H9 (cell line): ENCODE data around the gene NPHP4. TPM values are rescaled to one million over a fixed set of nuclear protein-coding genes. Genes with fewer than 3 reads are reported as not detected.

Experiments used
- DNase-seq: peaks from one replicate; pipeline ENCODE4 v3.0.0-alpha.2; 2017
- H2AFZ ChIP-seq: one replicate; pipeline ENCODE4 v1.6.1; 2013; ENCODE audit warnings: mild to moderate bottlenecking, low read length, control low read depth, moderate library complexity
- H2AK5ac ChIP-seq: 2 replicates; pipeline ENCODE4 v1.6.1; 2013; ENCODE audit warnings: low read length, control low read depth, mixed read lengths; ENCODE audit not compliant: insufficient read length
- H2BK120ac ChIP-seq: one replicate; pipeline ENCODE4 v1.6.1; 2013; ENCODE audit warnings: low read depth, mild to moderate bottlenecking, low read length, control low read depth, inconsistent platforms; ENCODE audit not compliant: poor library complexity, severe bottlenecking
- H2BK12ac ChIP-seq: 2 replicates; pipeline ENCODE4 v1.6.1; 2013; ENCODE audit warnings: low read length, control low read depth, mixed read lengths, low read depth; ENCODE audit not compliant: insufficient read length
- H2BK15ac ChIP-seq: 2 replicates; pipeline ENCODE4 v1.6.1; 2013; ENCODE audit warnings: low read depth, low read length, control low read depth
- H2BK20ac ChIP-seq: one replicate; pipeline ENCODE4 v1.6.1; 2013; ENCODE audit warnings: low read depth, mild to moderate bottlenecking, low read length, control low read depth, inconsistent platforms; ENCODE audit not compliant: poor library complexity, severe bottlenecking
- H2BK5ac ChIP-seq: 2 replicates; pipeline ENCODE4 v1.6.1; 2013; ENCODE audit warnings: low read length, control low read depth, mixed read lengths; ENCODE audit not compliant: insufficient read length
- H3K14ac ChIP-seq: 2 replicates; pipeline ENCODE4 v1.6.1; 2013; ENCODE audit warnings: low read length, control low read depth; ENCODE audit not compliant: insufficient read depth
- H3K18ac ChIP-seq: 2 replicates; pipeline ENCODE4 v1.6.1; 2013; ENCODE audit warnings: low read depth, mild to moderate bottlenecking, mixed read lengths, low read length, control low read depth; ENCODE audit not compliant: insufficient read length
- H3K23ac ChIP-seq: 2 replicates; pipeline ENCODE4 v1.6.1; 2013; ENCODE audit warnings: low read length, control low read depth, mixed read lengths, low read depth; ENCODE audit not compliant: insufficient read length
- H3K23me2 ChIP-seq: 2 replicates; pipeline ENCODE4 v1.6.1; 2013; ENCODE audit warnings: low read depth, mild to moderate bottlenecking, mixed read lengths, low read length, control low read depth; ENCODE audit not compliant: insufficient read length, poor library complexity, severe bottlenecking
- H3K27ac ChIP-seq: 2 replicates; pipeline ENCODE4 v1.5.1; 2013; ENCODE audit warnings: low read length, control low read depth, mixed read lengths, low read depth; ENCODE audit not compliant: insufficient read length
- H3K27me3 ChIP-seq: 2 replicates; pipeline ENCODE4 v1.6.1; 2013; ENCODE audit warnings: low read length, control low read depth, inconsistent platforms; ENCODE audit not compliant: insufficient read depth
- H3K4ac ChIP-seq: 2 replicates; pipeline ENCODE4 v1.6.1; 2013; ENCODE audit warnings: low read depth, mild to moderate bottlenecking, control low read depth, inconsistent platforms, low read length, moderate library complexity
- H3K4me1 ChIP-seq: 2 replicates; pipeline ENCODE4 v1.6.1; 2013; ENCODE audit warnings: low read length, control low read depth, inconsistent platforms; ENCODE audit not compliant: insufficient read depth
- H3K4me2 ChIP-seq: 2 replicates; pipeline ENCODE4 v1.6.1; 2013; ENCODE audit warnings: low read length, control low read depth, mixed read lengths; ENCODE audit not compliant: insufficient read length, insufficient read depth
- H3K56ac ChIP-seq: 2 replicates; pipeline ENCODE4 v1.6.1; 2013; ENCODE audit warnings: low read depth, mild to moderate bottlenecking, mixed read lengths, low read length, control low read depth; ENCODE audit not compliant: insufficient read length
- H3K79me1 ChIP-seq: 2 replicates; pipeline ENCODE4 v1.6.1; 2013; ENCODE audit warnings: low read depth, mild to moderate bottlenecking, moderate library complexity, low read length, control low read depth, inconsistent platforms; ENCODE audit not compliant: insufficient read depth, poor library complexity, severe bottlenecking
- H3K79me2 ChIP-seq: 2 replicates; pipeline ENCODE4 v1.6.1; 2013; ENCODE audit warnings: low read length, control low read depth, inconsistent platforms; ENCODE audit not compliant: insufficient read depth
- H3K9ac ChIP-seq: 2 replicates; pipeline ENCODE4 v1.6.1; 2013; ENCODE audit warnings: low read length, control low read depth, mixed read lengths; ENCODE audit not compliant: insufficient read length; ENCODE audit errors: extremely low read depth
- H3K9me3 ChIP-seq: one replicate; pipeline ENCODE4 v1.6.1; 2013; ENCODE audit warnings: low read depth, low read length, inconsistent platforms; ENCODE audit not compliant: control insufficient read depth
- H3T11ph ChIP-seq: one replicate; pipeline ENCODE4 v1.6.1; 2013; ENCODE audit warnings: mild to moderate bottlenecking, low read length, control low read depth, inconsistent platforms
- H4K20me1 ChIP-seq: one replicate; pipeline ENCODE4 v1.6.1; 2013; ENCODE audit not compliant: control insufficient read depth, insufficient read length, insufficient read depth
- H4K5ac ChIP-seq: 2 replicates; pipeline ENCODE4 v1.6.1; 2013; ENCODE audit warnings: low read depth, mild to moderate bottlenecking, mixed read lengths, low read length, control low read depth; ENCODE audit not compliant: insufficient read length
- H4K8ac ChIP-seq: replicated peaks from 2 replicates; pipeline ENCODE4 v1.6.1; 2013; ENCODE audit warnings: low read length, control low read depth, mixed read lengths, low read depth; ENCODE audit not compliant: insufficient read length
- H4K91ac ChIP-seq: 2 replicates; pipeline ENCODE4 v1.6.1; 2013; ENCODE audit warnings: low read depth, mild to moderate bottlenecking, moderate library complexity, mixed read lengths, low read length, control low read depth; ENCODE audit not compliant: insufficient read length
- H3K27ac Mint-ChIP-seq, 3 experiments: 2 replicates in 2 of 3; 3 replicates in 1 of 3; pipeline ENCODE4 v1.8.0; 2020 to 2021; ENCODE audit warnings: mixed read lengths in 3 of 3, mild to moderate bottlenecking in 1 of 3, moderate library complexity in 1 of 3
- H3K27me3 Mint-ChIP-seq: 2 replicates; pipeline ENCODE4 v1.8.0; 2021; ENCODE audit warnings: low read depth, mild to moderate bottlenecking, moderate library complexity, mixed read lengths
- H3K36me3 Mint-ChIP-seq, 3 experiments: 2 replicates in 2 of 3; 3 replicates in 1 of 3; pipeline ENCODE4 v1.8.0; 2020 to 2021; ENCODE audit warnings: low read depth in 3 of 3, mixed read lengths in 3 of 3; ENCODE audit not compliant: insufficient read depth in 1 of 3
- H3K4me1 Mint-ChIP-seq, 2 experiments: 2 replicates each; pipeline ENCODE4 v1.8.0; 2020; ENCODE audit warnings: mixed read lengths in 2 of 2
- H3K4me3 Mint-ChIP-seq, 2 experiments: 2 replicates in 1 of 2; 3 replicates in 1 of 2; pipeline ENCODE4 v1.8.0; 2020 to 2021; ENCODE audit warnings: mild to moderate bottlenecking in 2 of 2, mixed read lengths in 2 of 2, moderate library complexity in 1 of 2
- H3K9me3 Mint-ChIP-seq, 2 experiments: 2 replicates in 1 of 2; 3 replicates in 1 of 2; pipeline ENCODE4 v1.8.0; 2020; ENCODE audit warnings: mild to moderate bottlenecking in 2 of 2, mixed read lengths in 2 of 2, moderate library complexity in 1 of 2
- WGBS: extraction: QIAGEN DNeasy Blood & Tissue Kit; methylation state at CpG from one replicate; pipeline ENCODE4 v1.1.7; 2013; ENCODE audit warnings: missing lambda C conversion rate, low lambda C conversion rate, mixed read lengths; ENCODE audit not compliant: insufficient read length; ENCODE audit errors: extremely low coverage; 5-methylcytosine and 5-hydroxymethylcytosine counted together
- total RNA-seq: library from RNA; stranded (reverse); gene quantifications from 2 replicates; pipeline ENCODE4 v1.2.1, GENCODE V29; 2021
- TF ChIP-seq, protein P1 (sequence below): fragments of 200-600 bp; sonication (generic); conservative IDR thresholded peaks from 3 replicates; pipeline ENCODE4 v1.8.0; 2021; ENCODE audit warnings: antibody characterized with exemption, mild to moderate bottlenecking

Gene NPHP4
- total RNA-seq, 1 experiment from 2014 or later = 17.6 TPM

GRCh38 chr1:5889462-5889861, 102.8 kb downstream of the NPHP4 start:
- H2BK15ac ChIP-seq = no peak overlapping the region
- no peak overlapping the region for H4K5ac ChIP-seq
- WGBS = no CpG with 5 or more reads among the region's 12 CpGs
- H2BK20ac ChIP-seq = no peak overlapping the region
- no peaks in the 10 kb centered on the region for H3K79me1 ChIP-seq
- H4K8ac ChIP-seq = no peak overlapping the region
- H2AFZ ChIP-seq = no peak overlapping the region
- no peaks in the 10 kb centered on the region for H4K20me1 ChIP-seq
- H2AK5ac ChIP-seq = no peak overlapping the region
- H3K4me2 ChIP-seq = no peak overlapping the region
- H3K9me3 Mint-ChIP-seq = peaks cover 11 to 13% of the 10 kb centered on the region in 2 experiments
- no peak overlapping the region for H3K4me3 Mint-ChIP-seq
- DNase-seq = no peak
- H3T11ph ChIP-seq = no peak overlapping the region
- TF ChIP-seq, protein P1, sequence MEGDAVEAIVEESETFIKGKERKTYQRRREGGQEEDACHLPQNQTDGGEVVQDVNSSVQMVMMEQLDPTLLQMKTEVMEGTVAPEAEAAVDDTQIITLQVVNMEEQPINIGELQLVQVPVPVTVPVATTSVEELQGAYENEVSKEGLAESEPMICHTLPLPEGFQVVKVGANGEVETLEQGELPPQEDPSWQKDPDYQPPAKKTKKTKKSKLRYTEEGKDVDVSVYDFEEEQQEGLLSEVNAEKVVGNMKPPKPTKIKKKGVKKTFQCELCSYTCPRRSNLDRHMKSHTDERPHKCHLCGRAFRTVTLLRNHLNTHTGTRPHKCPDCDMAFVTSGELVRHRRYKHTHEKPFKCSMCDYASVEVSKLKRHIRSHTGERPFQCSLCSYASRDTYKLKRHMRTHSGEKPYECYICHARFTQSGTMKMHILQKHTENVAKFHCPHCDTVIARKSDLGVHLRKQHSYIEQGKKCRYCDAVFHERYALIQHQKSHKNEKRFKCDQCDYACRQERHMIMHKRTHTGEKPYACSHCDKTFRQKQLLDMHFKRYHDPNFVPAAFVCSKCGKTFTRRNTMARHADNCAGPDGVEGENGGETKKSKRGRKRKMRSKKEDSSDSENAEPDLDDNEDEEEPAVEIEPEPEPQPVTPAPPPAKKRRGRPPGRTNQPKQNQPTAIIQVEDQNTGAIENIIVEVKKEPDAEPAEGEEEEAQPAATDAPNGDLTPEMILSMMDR = no peak
- no peaks in the 10 kb centered on the region for H3K4me1 ChIP-seq
- H3K79me2 ChIP-seq = no peaks in the 10 kb centered on the region
- no peaks in the 10 kb centered on the region; the same call in 1 of the 2 replicates for H3K27me3 Mint-ChIP-seq
- H3K4me1 Mint-ChIP-seq = peaks cover 12 to 16% of the 10 kb centered on the region in 2 experiments
- no peak overlapping the region for H3K23ac ChIP-seq
- no peak overlapping the region for H2BK5ac ChIP-seq
- no peak overlapping the region for H3K56ac ChIP-seq
- no peaks in the 10 kb centered on the region for H3K23me2 ChIP-seq
- H3K9ac ChIP-seq = no peak overlapping the region
- H3K4ac ChIP-seq = no peak overlapping the region
- no peak overlapping the region for H2BK120ac ChIP-seq
- H3K9me3 ChIP-seq = no peaks in the 10 kb centered on the region
- H3K18ac ChIP-seq = no peak overlapping the region
- H3K14ac ChIP-seq = 0 out of 2 replicates have a peak overlapping the region, but pooled peaks have one; percentile 6
- no peak overlapping the region for H2BK12ac ChIP-seq
- peaks cover 16 to 34% (median 22%) of the 10 kb centered on the region in 3 experiments for H3K36me3 Mint-ChIP-seq
- no peak overlapping the region for H3K27ac ChIP-seq
- H4K91ac ChIP-seq = no peak overlapping the region
- no peaks in the 10 kb centered on the region for H3K27me3 ChIP-seq
- no peak overlapping the region for H3K27ac Mint-ChIP-seq
